HG02852 (cell line): ENCODE measurements around the gene NSG2.
"Not testable (repeated sequence)": the region's sequence is repeated elsewhere in the genome, so short reads cannot be mapped to it uniquely, and the experiment has no call there.

Experiments used
- ATAC-seq: cut with Tn5 transposase; IDR thresholded peaks from one replicate; pipeline ENCODE4 v1.9.1; 2021; ENCODE audit warnings: mild to moderate bottlenecking, moderate library complexity; ENCODE audit not compliant: unreplicated experiment

Gene NSG2

DNA sequence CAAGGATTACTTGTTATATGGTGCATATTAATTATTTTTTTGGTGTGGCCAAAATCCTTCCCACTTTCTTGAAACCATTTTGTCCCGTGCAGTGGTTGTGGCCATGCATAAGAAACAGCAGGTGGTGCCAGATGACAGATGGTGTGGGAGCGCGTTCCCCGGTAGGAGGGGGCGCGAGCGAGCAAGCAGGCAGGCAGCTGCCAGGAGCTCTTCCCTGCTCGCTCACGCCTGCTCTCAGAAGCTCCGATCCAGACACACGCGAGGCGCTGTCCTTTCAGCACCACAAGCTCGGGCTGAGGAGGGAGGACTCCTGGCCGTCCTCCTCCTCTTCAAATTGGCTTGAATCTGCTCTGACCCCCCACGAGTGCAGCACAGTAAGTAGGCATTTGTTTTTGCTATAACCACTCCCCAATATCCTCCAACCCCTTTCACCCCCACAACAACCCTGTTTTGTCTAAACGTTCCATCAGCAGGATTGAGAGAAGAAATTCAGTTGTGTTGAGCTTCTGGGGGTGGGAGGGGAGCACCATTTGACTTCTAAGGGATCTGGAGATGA, at the start of gene NSG2:
TSS of gene NSG2 (plus strand) at position 237 of the 556 bp plus-strand sequence. CDS start 1,050 bp downstream, outside the sequence.
- peak; percentile 83 for ATAC-seq

- no peak for ATAC-seq
These were observed 48.2 kb upstream of the NSG2 start for GRCh38 chr5:173997331-173997730.

DNA sequence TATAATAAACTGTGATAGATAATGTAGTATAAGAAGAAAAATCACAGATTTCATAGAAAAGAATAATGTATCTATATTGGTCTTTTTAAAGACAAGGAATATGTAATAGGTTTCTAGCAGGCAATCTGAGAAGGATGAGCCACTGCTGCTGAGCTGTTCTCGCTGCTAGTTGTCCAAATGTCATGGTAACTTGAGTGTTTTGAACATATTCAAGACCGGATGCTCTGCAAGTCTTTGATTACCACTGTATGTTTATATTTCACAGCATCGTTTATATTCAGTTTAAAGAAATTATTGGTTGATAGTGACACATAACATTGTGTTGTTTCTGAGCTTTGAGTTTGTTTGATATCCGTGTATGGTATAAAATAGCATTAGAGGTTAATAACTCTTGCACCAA, 47.0 kb upstream of the NSG2 start:
- no peak for ATAC-seq

DNA sequence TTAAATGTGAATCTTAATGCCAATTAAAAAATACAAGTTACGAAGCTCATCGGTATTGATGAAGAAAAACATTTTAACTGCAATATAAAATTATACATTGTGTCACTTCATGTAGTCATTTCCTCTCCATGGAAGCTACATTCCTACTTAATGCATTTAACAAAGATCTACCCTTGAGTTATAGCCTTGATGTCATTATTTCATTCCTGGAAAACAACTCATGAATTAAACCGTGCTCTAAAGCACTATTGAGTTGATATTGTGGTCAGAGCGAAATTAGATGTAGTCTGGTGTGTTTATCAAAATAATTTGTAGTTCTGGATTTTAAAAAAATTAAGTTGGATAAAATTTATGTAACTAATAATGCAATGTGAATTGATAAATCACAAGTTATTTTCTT, 45.4 kb upstream of the NSG2 start:
- ATAC-seq = no peak

DNA sequence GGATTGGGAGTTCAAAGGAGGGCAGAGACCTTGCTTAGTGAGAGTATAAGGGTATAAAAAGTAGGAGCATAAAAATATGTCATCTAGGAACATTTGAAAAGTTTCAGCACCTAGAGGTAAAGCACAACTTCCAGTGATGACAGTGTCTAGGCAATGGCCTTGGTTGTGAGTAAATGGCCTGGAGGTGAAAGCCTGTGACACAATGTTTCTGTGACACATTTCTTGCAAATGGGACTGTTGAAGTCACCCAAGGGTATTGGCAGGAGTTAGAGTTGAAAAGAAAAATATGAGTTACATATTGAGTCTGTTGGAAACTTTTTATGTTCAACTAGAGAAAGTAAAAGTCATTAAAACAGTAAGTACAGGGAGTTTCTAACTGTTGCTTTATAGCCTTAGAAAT, 41.7 kb upstream of the NSG2 start:
- ATAC-seq = no peak

DNA sequence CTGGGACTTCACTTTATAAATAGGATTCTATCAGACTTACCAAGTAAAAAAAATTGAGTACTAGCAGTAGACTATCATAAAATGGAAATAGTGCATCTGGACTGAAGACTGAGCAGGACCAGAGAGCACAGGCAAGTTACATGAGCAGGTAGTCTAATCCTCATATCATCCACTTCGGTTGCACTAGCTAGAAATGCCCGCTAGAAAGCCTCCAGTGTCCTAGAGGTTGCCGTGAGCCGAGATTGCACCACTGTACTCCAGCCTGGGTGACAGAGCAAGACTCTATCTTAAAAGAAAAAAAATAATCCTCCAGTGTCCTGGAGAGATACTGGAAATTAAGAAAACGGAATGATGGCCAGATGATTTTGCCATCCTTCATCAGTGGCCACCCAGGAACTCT, 36.6 kb upstream of the NSG2 start:
- no peak for ATAC-seq

- no peak for ATAC-seq
These were observed 35.1 kb upstream of the NSG2 start for GRCh38 chr5:174010365-174010764.

DNA sequence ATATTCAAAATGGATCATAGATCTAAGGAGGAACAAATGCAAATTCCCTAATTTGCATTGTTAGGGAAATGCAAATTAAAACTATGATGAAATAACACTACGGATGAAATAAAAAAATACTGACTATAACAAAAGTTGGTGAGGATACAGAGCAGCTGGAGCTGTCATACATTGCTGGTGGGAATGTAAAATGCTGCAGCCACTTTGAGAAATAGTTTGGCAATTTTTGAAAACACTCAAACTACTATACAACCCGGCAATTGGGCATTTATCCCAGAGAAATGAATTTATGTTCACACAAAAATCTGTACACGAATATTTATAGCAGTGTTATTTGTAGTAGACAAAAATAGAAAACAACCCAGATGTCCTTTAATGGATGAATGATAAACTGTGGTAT, 34.1 kb upstream of the NSG2 start:
- no peak for ATAC-seq

DNA sequence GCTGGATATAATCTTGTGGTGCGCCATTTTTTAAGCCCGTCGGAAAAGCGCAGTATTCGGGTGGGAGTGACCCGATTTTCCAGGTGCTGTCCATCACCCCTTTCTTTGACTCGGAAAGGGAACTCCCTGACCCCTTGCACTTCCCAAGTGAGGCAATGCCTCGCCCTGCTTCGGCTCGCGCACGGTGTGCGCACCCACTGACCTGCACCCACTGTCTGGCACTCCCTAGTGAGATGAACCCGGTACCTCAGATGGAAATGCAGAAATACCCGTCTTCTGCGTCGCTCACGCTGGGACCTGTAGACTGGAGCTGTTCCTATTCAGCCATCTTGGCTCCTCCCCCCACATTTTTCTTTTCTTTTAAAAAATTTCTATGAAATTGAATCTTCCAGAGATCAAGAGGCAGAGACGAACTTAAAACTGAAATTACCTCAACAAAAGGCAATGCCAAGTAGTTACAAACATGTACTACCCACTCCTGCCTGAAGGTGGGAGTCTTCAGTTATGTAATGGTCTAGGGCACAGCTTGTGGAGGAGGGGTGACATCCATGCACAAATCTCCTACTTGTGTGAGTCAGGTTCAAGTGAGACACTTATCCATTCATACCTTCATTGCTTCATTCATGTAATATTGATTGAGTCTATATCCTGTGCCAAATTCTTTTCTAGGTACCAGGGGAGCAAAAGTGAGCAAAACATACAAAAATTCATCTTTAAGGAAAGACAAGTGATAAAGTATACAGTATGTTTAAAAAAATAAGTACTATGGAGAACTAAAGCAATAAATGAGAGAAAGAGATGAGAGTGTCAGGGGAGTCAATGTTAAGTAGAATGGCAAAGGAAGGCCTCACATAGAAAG, 25.2 kb upstream of the NSG2 start:
- ATAC-seq = not testable (repeated sequence)

DNA sequence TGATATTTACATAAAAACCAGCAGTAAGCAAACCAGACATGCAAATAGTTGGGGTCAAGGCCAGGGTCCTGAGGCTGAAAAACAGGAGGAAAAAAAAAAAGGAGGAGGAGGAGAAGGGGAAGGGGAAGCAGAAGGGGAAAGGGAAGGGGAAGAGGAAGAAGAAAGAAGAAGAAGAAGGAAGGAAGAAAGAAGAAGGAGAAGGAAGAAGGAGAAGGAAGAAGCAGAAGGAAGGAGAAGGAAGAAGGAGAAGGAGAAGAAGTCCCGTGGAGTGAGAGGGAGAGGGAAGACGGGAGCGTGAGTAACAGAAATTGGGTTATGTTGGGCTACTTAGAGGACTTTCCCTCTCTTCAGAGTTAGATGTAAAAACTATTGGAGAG, 24.6 kb upstream of the NSG2 start:
- no peak for ATAC-seq

DNA sequence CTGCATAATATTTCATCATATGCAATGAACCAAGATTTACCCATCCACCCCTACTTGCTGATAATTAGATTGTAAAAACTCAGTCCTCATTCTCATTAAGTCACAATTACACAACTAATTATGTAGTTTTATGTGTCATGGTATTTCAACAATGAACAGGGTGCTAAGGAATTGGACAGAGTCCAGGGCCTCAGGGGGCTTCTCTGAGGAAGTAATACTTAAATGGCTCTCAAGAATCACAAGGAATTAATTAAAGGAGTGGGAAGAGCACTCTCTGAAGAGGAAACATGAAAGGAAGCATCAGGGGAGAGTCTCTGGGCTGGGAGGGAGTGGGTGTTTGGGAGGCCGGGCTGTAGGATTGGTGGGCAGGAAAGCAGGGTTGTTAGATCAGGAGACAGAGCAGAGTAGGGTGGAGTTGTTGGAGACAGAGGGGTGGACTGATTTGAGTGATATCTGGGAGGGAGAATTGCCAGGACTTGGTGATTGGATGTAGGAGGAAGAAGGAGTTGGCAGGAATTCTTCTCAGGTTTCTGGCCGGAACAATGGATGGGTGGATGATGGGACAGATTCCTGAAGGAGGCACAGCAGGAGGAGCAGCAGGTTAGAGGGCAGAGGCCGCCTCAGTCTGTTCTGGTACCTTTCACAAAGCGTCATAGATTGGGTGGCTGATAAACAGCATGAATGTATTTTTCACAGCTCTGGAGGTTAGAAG, 23.0 kb upstream of the NSG2 start:
- ATAC-seq = no peak

GRCh38 chr5:174030286-174030685, 15.2 kb upstream of the NSG2 start:
- ATAC-seq = no peak

GRCh38 chr5:174044466-174045254, 846 bp upstream of the NSG2 start:
- ATAC-seq = no peak

GRCh38 chr5:174046558-174046957, 1.1 kb downstream of the NSG2 start:
- ATAC-seq = no peak

GRCh38 chr5:174047472-174048099, 2.1 kb downstream of the NSG2 start:
- ATAC-seq = no peak

GRCh38 chr5:174052636-174053035, 7.1 kb downstream of the NSG2 start:
- no peak for ATAC-seq

- no peak for ATAC-seq
These were observed 8.4 kb downstream of the NSG2 start for GRCh38 chr5:174053905-174054304.

GRCh38 chr5:174056064-174056847, 10.8 kb downstream of the NSG2 start:
- ATAC-seq = no peak

DNA sequence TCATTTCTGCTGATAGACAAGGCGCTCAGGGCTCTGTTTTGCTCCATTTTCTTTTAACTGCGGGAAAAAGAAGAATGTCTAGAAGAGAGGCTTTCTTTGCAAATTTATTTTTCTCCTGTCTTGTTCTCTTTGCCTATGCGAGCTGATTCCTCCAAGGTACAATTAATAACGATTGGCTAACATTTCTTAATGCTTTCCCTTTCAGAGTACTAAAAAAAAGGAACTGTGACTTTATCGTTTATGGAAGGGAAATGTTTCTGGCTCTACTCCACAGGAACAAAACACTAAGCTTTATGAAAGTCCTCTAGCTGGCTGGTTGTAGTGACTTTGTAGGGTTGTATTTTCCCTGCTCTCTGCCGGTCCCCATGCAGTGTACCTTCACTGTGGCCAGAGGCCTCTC, 11.7 kb downstream of the NSG2 start:
- no peak for ATAC-seq
